ENCODE measurements around the gene KIAA1614.

DNA sequence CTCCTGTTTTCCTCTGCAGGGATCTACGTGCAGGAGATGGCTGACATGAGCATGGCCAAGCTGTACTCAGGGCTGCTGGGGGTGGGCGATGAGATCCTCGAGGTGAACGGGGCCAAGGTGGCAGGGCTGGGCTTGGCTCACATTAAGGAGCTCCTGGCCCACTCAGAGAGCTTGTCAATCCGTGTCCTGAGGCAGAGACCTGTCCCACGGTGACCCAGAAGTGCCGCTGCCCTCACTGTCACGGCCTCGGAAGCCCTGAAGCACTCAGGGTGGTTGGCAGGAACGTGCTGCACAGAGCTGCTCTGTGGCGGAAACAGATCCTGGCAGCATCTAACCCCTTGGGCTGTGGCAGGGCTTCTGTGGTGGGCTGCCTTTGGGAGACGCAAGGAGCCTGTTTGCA, 37.6 kb downstream of the KIAA1614 start:
- TF ChIP-seq CTCF (optimal IDR thresholded peaks at IDR 0.05 in 1 of 3, IDR thresholded peaks at IDR 0.05 in 1 of 3, conservative IDR thresholded peaks at IDR 0.05 in 1 of 3; ENCODE audit: extremely low read depth in 1 of 3, insufficient read depth in 2 of 3, low read length in 3 of 3) (no peak), EZH2 (IDR thresholded peaks at IDR 0.05; ENCODE audit: low read length) (no peak)
